GM12878 (cell line): ENCODE measurements around the gene PCCA. TPM values are rescaled to one million over a fixed set of nuclear protein-coding genes. Genes with fewer than 3 reads are reported as not detected.

Source experiments
- ATAC-seq: fragments of 200-7000 bp; cut with Tn5 transposase; 3 replicates; pipeline ENCODE4 v1.9.1; 2020; ENCODE audit warnings: mild to moderate bottlenecking, moderate library complexity
- BruUV-seq: library from RNA; stranded (reverse); fragments of 400-500 nt; replicated peaks from 2 replicates; lab custom pipeline; 2021; lab: Mats Ljungman, UMichigan
- CTCF ChIA-PET: fragments of 300-600 bp; sonication (Branson Sonifier 250); formaldehyde crosslinking; extraction: SDS; loops from one replicate; lab custom pipeline; 2021; ENCODE audit warnings: inconsistent platforms; lab: Yijun Ruan, JAX
- POLR2A ChIA-PET: fragments of 350-600 bp; formaldehyde crosslinking; extraction: SDS; loops from one replicate; lab custom pipeline; 2021; ENCODE audit warnings: inconsistent platforms; lab: Charles Lee
- RAD21 ChIA-PET: fragments of 300-600 bp; sonication (Branson Sonifier 250); formaldehyde crosslinking; loops from one replicate; lab custom pipeline; 2023; ENCODE audit warnings: antibody characterized with exemption; ENCODE audit not compliant: unreplicated experiment; lab: Charles Lee
- SMC1A ChIA-PET: fragments of 300-600 bp; sonication (Branson Sonifier 250); formaldehyde crosslinking; loops from one replicate; lab custom pipeline; 2023; ENCODE audit not compliant: unreplicated experiment, uncharacterized antibody; lab: Charles Lee
- DNase-seq: peaks from one replicate; pipeline ENCODE4 v3.0.0-alpha.2; 2011; ENCODE audit warnings: low read depth, low spot score
- FAIRE-seq: peaks from 3 replicates; lab custom pipeline; 2011; peaks lifted over from hg19 to GRCh38; lab: Jason Lieb, UNC
- H2AFZ ChIP-seq: 2 replicates; pipeline ENCODE4 v1.6.0; 2011; ENCODE audit warnings: low read depth, low read length, control low read depth; ENCODE audit not compliant: control insufficient read depth
- H3K27ac ChIP-seq: 2 replicates; pipeline ENCODE4 v1.5.1; 2011; ENCODE audit warnings: control low read depth; ENCODE audit not compliant: control insufficient read depth, insufficient read depth
- H3K27me3 ChIP-seq, 2 experiments: replicated peaks in 1 of 2; 2 replicates each; pipeline versions ENCODE4 v1.6.0 to v1.6.1; 2011; ENCODE audit warnings: low read length in 1 of 2; ENCODE audit not compliant: control insufficient read depth in 2 of 2, insufficient read depth in 2 of 2
- H3K36me3 ChIP-seq, 2 experiments: 2 replicates each; pipeline ENCODE4 v1.5.1; 2011; ENCODE audit warnings: low read length in 1 of 2; ENCODE audit not compliant: control insufficient read depth in 2 of 2, insufficient read depth in 2 of 2
- H3K4me1 ChIP-seq: 2 replicates; pipeline ENCODE4 v1.6.1; 2011; ENCODE audit warnings: mild to moderate bottlenecking, low read length, moderate library complexity, mixed read lengths; ENCODE audit not compliant: control insufficient read depth, insufficient read depth
- H3K4me2 ChIP-seq: 2 replicates; pipeline ENCODE4 v1.6.0; 2011; ENCODE audit warnings: control low read depth; ENCODE audit not compliant: control insufficient read depth, insufficient read depth
- H3K4me3 ChIP-seq: fragments of 200-600 bp; sonication (generic); 2 replicates; pipeline ENCODE4 v1.5.1; 2016
- H3K79me2 ChIP-seq: 2 replicates; pipeline ENCODE4 v1.6.0; 2011; ENCODE audit warnings: low read length; ENCODE audit not compliant: control insufficient read depth, insufficient read depth
- H3K9ac ChIP-seq: 2 replicates; pipeline ENCODE4 v1.8.0; 2011; ENCODE audit warnings: low read length, control low read depth, mixed read lengths; ENCODE audit not compliant: control insufficient read depth, insufficient read depth
- H3K9me3 ChIP-seq: replicated peaks from 3 replicates; pipeline ENCODE4 v1.5.1; 2011; ENCODE audit warnings: mild to moderate bottlenecking, low read length; ENCODE audit not compliant: control insufficient read depth, insufficient read depth
- H4K20me1 ChIP-seq: 2 replicates; pipeline ENCODE4 v1.6.0; 2011; ENCODE audit not compliant: control insufficient read depth, insufficient read depth
- BMI1 ChIP-seq: fragments of 450-650 bp; IDR thresholded peaks from 2 replicates; pipeline ENCODE4 v1.6.1; 2016; ENCODE audit warnings: mild to moderate bottlenecking, moderate library complexity, borderline replicate concordance
- E2F8 ChIP-seq: fragments of 450-650 bp; IDR thresholded peaks from 2 replicates; pipeline ENCODE4 v1.6.1; 2018; ENCODE audit warnings: mild to moderate bottlenecking, low read depth, moderate library complexity; ENCODE audit not compliant: partially characterized antibody
- ESRRA ChIP-seq: IDR thresholded peaks from 2 replicates; pipeline ENCODE4 v1.6.1; 2012; ENCODE audit warnings: mild to moderate bottlenecking, low read length, improper control_type of control experiment
- FOXK2 ChIP-seq: fragments of 450-650 bp; IDR thresholded peaks from 2 replicates; pipeline ENCODE4 v1.6.1; 2017; ENCODE audit warnings: mild to moderate bottlenecking, moderate library complexity
- FOXM1 ChIP-seq: IDR thresholded peaks from 2 replicates; pipeline ENCODE4 v1.6.1; 2012; ENCODE audit warnings: low read depth, mild to moderate bottlenecking, inconsistent platforms, low read length, moderate library complexity
- GATAD2B ChIP-seq: fragments of 450-650 bp; conservative IDR thresholded peaks from 2 replicates; pipeline ENCODE4 v1.6.1; 2017; ENCODE audit warnings: low read depth, mild to moderate bottlenecking, moderate library complexity
- POLR2AphosphoS5 ChIP-seq: IDR thresholded peaks from 2 replicates; pipeline ENCODE4 v1.6.1; 2011; ENCODE audit warnings: mild to moderate bottlenecking, low read length, inconsistent platforms
- POU2F2 ChIP-seq: IDR thresholded peaks from 3 replicates; pipeline ENCODE4 v1.6.1; 2011; ENCODE audit warnings: low read depth, mild to moderate bottlenecking, low read length, borderline replicate concordance
- RB1 ChIP-seq: fragments of 450-650 bp; formaldehyde crosslinking; IDR thresholded peaks from 2 replicates; pipeline ENCODE4 v1.6.1; 2017; ENCODE audit warnings: mild to moderate bottlenecking, borderline replicate concordance
- STAT3 ChIP-seq: IDR thresholded peaks from 2 replicates; pipeline ENCODE4 v1.6.1; 2011; ENCODE audit warnings: low read depth, low read length, improper control_type of control experiment
- SUPT20H ChIP-seq: IDR thresholded peaks from 2 replicates; pipeline ENCODE4 v1.6.1; 2011; ENCODE audit warnings: low read depth, mild to moderate bottlenecking, low read length, moderate library complexity, borderline replicate concordance; ENCODE audit not compliant: control insufficient read depth
- TAF1 ChIP-seq: IDR thresholded peaks from 2 replicates; pipeline ENCODE4 v1.6.1; 2011; ENCODE audit warnings: mild to moderate bottlenecking, low read depth, low read length, borderline replicate concordance
- TBL1XR1 ChIP-seq: IDR thresholded peaks from 2 replicates; pipeline ENCODE4 v1.6.1; 2012; ENCODE audit warnings: low read depth, low read length, improper control_type of control experiment
- USF1 ChIP-seq: IDR thresholded peaks from 2 replicates; pipeline ENCODE4 v1.6.1; 2011; ENCODE audit warnings: borderline replicate concordance, low read depth, mild to moderate bottlenecking, moderate library complexity, mixed read lengths, low read length; ENCODE audit not compliant: insufficient read depth; ENCODE audit errors: extremely low read length
- WRNIP1 ChIP-seq: IDR thresholded peaks from 2 replicates; pipeline ENCODE4 v1.6.1; 2011; ENCODE audit warnings: low read depth, low read length, improper control_type of control experiment, borderline replicate concordance
- WGBS: methylation state at CpG from one replicate; pipeline ENCODE4 v1.1.6; 2016; ENCODE audit warnings: low lambda C conversion rate; ENCODE audit not compliant: insufficient replicate concordance, insufficient coverage; ENCODE audit errors: missing lambda C conversion rate; 5-methylcytosine and 5-hydroxymethylcytosine counted together
- in situ Hi-C: fragments of 300-500 bp; cut with MboI; formaldehyde crosslinking; loops from 9 replicates; pipeline ENCODE4 v1.14.3; 2018; ENCODE audit warnings: mixed read lengths
- intact Hi-C: fragments of 100-400 bp; cut with micrococcal nuclease; formaldehyde crosslinking; loops from one replicate; pipeline ENCODE4 v1.14.2; 2022; ENCODE audit not compliant: unreplicated experiment
- polyA plus RNA-seq, 11 experiments: library from polyadenylated mRNA; depleted of rRNA in 4 of 11; unstranded in 6 of 11; stranded (reverse) in 5 of 11; fragments of >200 nt; fragmentation: Nextera tagmentation in 4 of 11; fragmentation: Illumina TruSeq in 1 of 11; extraction: Ambion mirVana in 4 of 11; extraction: Trizol in 1 of 11; gene quantifications; 1 replicate in 1 of 11; 2 replicates in 10 of 11; pipeline versions ENCODE4 v1.2.1 to v1.2.3, GENCODE V29; 2011 to 2016; ENCODE audit warnings: inconsistent platforms in 2 of 11, missing spikeins in 2 of 11, low read depth in 1 of 11
- total RNA-seq, 4 experiments: library from RNA; depleted of rRNA in 3 of 4; stranded (reverse); fragments of >200 nt in 3 of 4; fragmentation: Illumina TruSeq in 1 of 4; extraction: Trizol in 1 of 4; gene quantifications; 2 replicates each; pipeline versions ENCODE4 v1.2.1 to v1.2.3, GENCODE V29; 2013 to 2021

PCCA gene
- total and polyA plus RNA-seq, 10 of the 15 experiments (the other 5 are each of a cell fraction or from before 2014, with no cell fraction given): 5.9 to 18.2 (median 12.4) TPM

- no peaks in the 10 kb centered on the region for H3K27me3 ChIP-seq
- no peak overlapping the region for H3K4me2 ChIP-seq
- DNase-seq (no peak), FAIRE-seq (no peak), ATAC-seq (no peak)
- CTCF ChIA-PET: no interaction called here
- no peak overlapping the region for H3K4me3 ChIP-seq
- intact Hi-C loops: no loop called here
- RAD21 ChIA-PET: no interaction called here
- POLR2A ChIA-PET: no interaction called here
- no peaks in the 10 kb centered on the region; the same call in 2 of the 3 replicates for H3K9me3 ChIP-seq
- H3K79me2 ChIP-seq: no peaks in the 10 kb centered on the region
- in situ Hi-C loops: no loop called here
- 36% methylated on average over 3 of the region's 3 CpGs for WGBS
- no peak overlapping the region for H3K27ac ChIP-seq
- no peak overlapping the region for H3K9ac ChIP-seq
- H2AFZ ChIP-seq: no peak overlapping the region
- H3K36me3 ChIP-seq: no peaks in the 10 kb centered on the region
- no peaks in the 10 kb centered on the region for H3K4me1 ChIP-seq
- BruUV-seq: no TSS peak
- H4K20me1 ChIP-seq: no peaks in the 10 kb centered on the region
- SMC1A ChIA-PET: interaction anchor here (1.0 kb wide), 1 partner anchor 8 kb away, joined by 4 read pairs; no protein-coding TSS in a partner anchor
- TF ChIP-seq GATAD2B: no peak
- no peak for TF ChIP-seq FOXM1
- TF ChIP-seq E2F8: no peak
- TF ChIP-seq BMI1: no peak
- TF ChIP-seq FOXK2: no peak
- TF ChIP-seq ESRRA: no peak
- no peak for TF ChIP-seq TBL1XR1
- no peak for TF ChIP-seq WRNIP1
- TF ChIP-seq STAT3: no peak
- no peak for TF ChIP-seq TAF1
- no peak for TF ChIP-seq RB1
- TF ChIP-seq POU2F2: no peak
- no peak for TF ChIP-seq SUPT20H
- no peak for TF ChIP-seq POLR2AphosphoS5
- TF ChIP-seq USF1: no peak
These were observed 37.8 kb upstream of the PCCA start for GRCh38 chr13:100051070-100051469.
